Sigmoid colon (tissue), 7 donors: Measurements from ENCODE around the gene SKAP1. TPM values are rescaled to one million over a fixed set of nuclear protein-coding genes. Genes with fewer than 3 reads are reported as not detected.

Experiments used
- DNase-seq: peaks from one replicate; pipeline ENCODE4 v3.0.0-alpha.2; 2019
- H3K27ac ChIP-seq, 4 donors: fragments of 200-600 bp; sonication (generic); one replicate each; pipeline ENCODE4 v1.5.1; 2016 to 2019; ENCODE audit warnings: mild to moderate bottlenecking in 1 of 4
- H3K27me3 ChIP-seq, 3 donors: fragments of 200-600 bp; sonication (generic); one replicate each; pipeline ENCODE4 v1.5.1; 2019; ENCODE audit warnings: mild to moderate bottlenecking in 1 of 3
- H3K36me3 ChIP-seq, 4 donors: fragments of 200-600 bp; sonication (generic); one replicate each; pipeline ENCODE4 v1.5.1; 2016 to 2019
- H3K4me1 ChIP-seq, 4 donors: fragments of 200-600 bp; sonication (generic); one replicate each; pipeline ENCODE4 v1.5.1; 2017 to 2019
- H3K4me3 ChIP-seq, 4 donors: fragments of 200-600 bp; sonication (generic); one replicate each; pipeline ENCODE4 v1.5.1; 2017 to 2019; ENCODE audit warnings: mild to moderate bottlenecking in 2 of 4, moderate library complexity in 1 of 4
- H3K9me3 ChIP-seq, 4 donors: fragments of 200-600 bp in 3 of 4; sonication (generic) in 3 of 4; one replicate each; pipeline versions ENCODE4 v1.5.1 to v1.6.1; 2013 to 2019
- CTCF ChIP-seq, 4 experiments: fragments of 450-650 bp in 3 of 4; fragments of 200-600 bp in 1 of 4; IDR thresholded peaks; one replicate each; pipeline ENCODE4 v1.5.1; 2016 to 2019; ENCODE audit warnings: antibody characterized with exemption in 4 of 4, mild to moderate bottlenecking in 3 of 4, moderate library complexity in 2 of 4
- EP300 ChIP-seq, 4 donors: sonication (generic); formaldehyde crosslinking; IDR thresholded peaks; one replicate each; pipeline ENCODE4 v1.6.1; 2017; ENCODE audit warnings: antibody characterized with exemption in 4 of 4
- POLR2A ChIP-seq, 2 donors: fragments of 450-650 bp; IDR thresholded peaks; one replicate each; pipeline ENCODE4 v1.6.1; 2016; ENCODE audit warnings: antibody characterized with exemption in 2 of 2, mild to moderate bottlenecking in 2 of 2, moderate library complexity in 2 of 2
- POLR2AphosphoS5 ChIP-seq, 4 donors: sonication (generic); formaldehyde crosslinking; IDR thresholded peaks; one replicate each; pipeline ENCODE4 v1.6.1; 2017; ENCODE audit warnings: antibody characterized with exemption in 4 of 4
- WGBS, 2 donors: extraction: QIAGEN DNeasy Blood & Tissue Kit; methylation state at CpG; one replicate each; pipeline ENCODE4 v1.1.7; 2013; 5-methylcytosine and 5-hydroxymethylcytosine counted together
- intact Hi-C: fragments of 100-400 bp; cut with DNase I; formaldehyde crosslinking; loops from one replicate; pipeline ENCODE4 v1.15.1; 2023
- polyA plus RNA-seq, 3 donors: library from polyadenylated mRNA; stranded (reverse); fragments of 200-250 nt; gene quantifications; one replicate each; pipeline ENCODE4 v1.2.3, GENCODE V29; 2013
- small RNA-seq, 3 donors: library from RNA; depleted of rRNA; stranded (forward); fragments of <200 nt; gene quantifications; one replicate each; pipeline ENCODE3, GENCODE V24; 2016
- total RNA-seq, 4 donors: library from RNA; depleted of rRNA; stranded (reverse); fragments of >200 nt; gene quantifications; one replicate each; pipeline ENCODE4 v1.1.0, GENCODE V29; 2016
- donor health status: healthy with polysubstance abuse.
- donor health status: Bipolar disorder and iron deficiency.
- donor health status: healthy.

SKAP1 gene
- total and polyA plus RNA-seq, 7 donors: 0.36 to 10.3 (median 1.4) TPM; not detected in 1

GRCh38 chr17:48093341-48094045 is 336.5 kb downstream of the SKAP1 start:
- no peak for DNase-seq
- H3K27me3 ChIP-seq: no peaks in the 10 kb centered on the region
- H3K27ac ChIP-seq: no peak overlapping the region
- no peak overlapping the region for H3K4me3 ChIP-seq
- H3K36me3 ChIP-seq: peaks cover 0 to 13% (median 1%) of the 10 kb centered on the region in 4 donors
- intact Hi-C loops: no loop called here
- TF ChIP-seq POLR2A (IDR thresholded peaks at IDR 0.05): no peak
- TF ChIP-seq EP300 (IDR thresholded peaks at IDR 0.05): no peak
- TF ChIP-seq CTCF (IDR thresholded peaks at IDR 0.05): no peak
- TF ChIP-seq POLR2AphosphoS5 (IDR thresholded peaks at IDR 0.05): no peak
- 26 to 73% methylated on average over 11 of the region's 11 CpGs for WGBS, 2 donors
- H3K9me3 ChIP-seq: no peaks in the 10 kb centered on the region
- H3K4me1 ChIP-seq: peaks cover 0 to 12% (median 2%) of the 10 kb centered on the region in 4 donors

DNA sequence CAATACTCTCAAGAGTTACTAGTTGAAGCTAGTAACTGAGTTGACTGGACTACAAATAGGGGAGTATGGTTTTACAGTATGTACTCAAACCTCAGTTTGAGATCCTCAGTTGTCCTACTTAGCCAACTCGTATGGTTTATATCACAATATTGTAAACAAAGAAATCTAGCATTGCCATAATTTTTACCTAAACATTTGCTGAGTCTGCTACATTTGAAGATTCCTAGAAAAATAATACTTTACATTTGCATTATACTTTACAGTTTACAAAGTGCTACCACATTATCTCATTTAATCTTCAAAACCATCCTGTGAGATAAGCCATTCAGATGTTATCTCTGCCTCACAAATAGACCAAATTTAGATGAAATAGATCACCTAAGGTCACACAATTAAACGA is 345.1 kb downstream of the SKAP1 start:
- Histone ChIP-seq H3K27me3 (no peaks in the 10 kb centered on the region), H3K4me3 (no peak overlapping the region), H3K36me3 (no peaks in the 10 kb centered on the region), H3K9me3 (no peaks in the 10 kb centered on the region), H3K4me1 (peaks cover 0 to 24% (median 21%) of the 10 kb centered on the region in 4 donors), H3K27ac (peak overlapping the region in 1 of 4 donors; percentile 32)
- WGBS, 2 donors: 42 to 58% methylated on average over 2 of the region's 2 CpGs
- TF ChIP-seq CTCF (IDR thresholded peaks at IDR 0.05) (no peak), EP300 (IDR thresholded peaks at IDR 0.05) (no peak), POLR2A (IDR thresholded peaks at IDR 0.05) (no peak)
- no peak for DNase-seq
- intact Hi-C loops: loop anchor here (5.0 kb wide), 1 partner anchor 37 kb away; no protein-coding TSS in a partner anchor

Small RNA genes within 50 kb of the gene (small RNA-seq; reads per million reads assigned to genes)
- gene MIR1203 (0 to 0.11 (median 0) reads per million in 3 donors), gene RF00012 (0 reads per million in 3 donors), gene RF00019 (0 reads per million in 3 donors), gene RNU6-1152P (0 reads per million in 3 donors), gene RNU6-1201P (0 reads per million in 3 donors)

Other genes starting within 250 kb of the SKAP1 start
- gene HOXB1, start 100.8 kb upstream of the SKAP1 start, total RNA-seq: under 1 TPM in 1 of 4 donors, not detected in 3; 0.27 TPM
- gene HOXB1, start 100.8 kb upstream of the SKAP1 start, polyA plus RNA-seq: under 1 TPM in 2 of 3 donors, not detected in 1; 0.60 to 0.92 TPM
- gene HOXB2, start 114.9 kb upstream of the SKAP1 start, total RNA-seq: 10 to 100 TPM; 44.9 to 86.1 (median 63.6) TPM
- gene HOXB2, start 114.9 kb upstream of the SKAP1 start, polyA plus RNA-seq: 1 to 10 TPM; 1.6 to 7.8 (median 3.0) TPM
- gene HOXB4, start 148.1 kb upstream of the SKAP1 start, total RNA-seq: 1 to 10 TPM; 4.6 to 8.3 (median 5.4) TPM
- 1 to 10 TPM in 2 of 3 donors, under 1 TPM in 1; 0.23 to 2.7 (median 1.2) TPM for gene HOXB4, start 148.1 kb upstream of the SKAP1 start, polyA plus RNA-seq
- gene HOXB3, start 160.0 kb upstream of the SKAP1 start, total RNA-seq: 10 to 100 TPM; 25.3 to 64.3 (median 30.1) TPM
- 10 to 100 TPM in 2 of 3 donors, 1 to 10 TPM in 1; 6.2 to 16.7 (median 10.2) TPM for gene HOXB3, start 160.0 kb upstream of the SKAP1 start, polyA plus RNA-seq
- 1 to 10 TPM; 1.5 to 2.5 (median 2.1) TPM for gene HOXB5, start 163.6 kb upstream of the SKAP1 start, total RNA-seq
- 10 to 100 TPM in 1 of 3 donors, 1 to 10 TPM in 2; 3.2 to 13.9 (median 4.2) TPM for gene HOXB5, start 163.6 kb upstream of the SKAP1 start, polyA plus RNA-seq
- gene HOXB6, start 174.8 kb upstream of the SKAP1 start, total RNA-seq: 10 to 100 TPM in 3 of 4 donors, 1 to 10 TPM in 1; 6.7 to 10.5 (median 10.3) TPM
- 10 to 100 TPM in 2 of 3 donors, 1 to 10 TPM in 1; 6.0 to 28.5 (median 10.2) TPM for gene HOXB6, start 174.8 kb upstream of the SKAP1 start, polyA plus RNA-seq
- gene HOXB7, start 180.8 kb upstream of the SKAP1 start, total RNA-seq: 1 to 10 TPM; 1.1 to 6.6 (median 3.4) TPM
- 10 to 100 TPM; 21.3 to 67.3 (median 43.0) TPM for gene HOXB7, start 180.8 kb upstream of the SKAP1 start, polyA plus RNA-seq
- under 1 TPM in 1 of 4 donors, not detected in 3; 0.68 TPM for gene HOXB8, start 185.1 kb upstream of the SKAP1 start, total RNA-seq
- 1 to 10 TPM; 2.1 to 3.4 (median 2.4) TPM for gene HOXB8, start 185.1 kb upstream of the SKAP1 start, polyA plus RNA-seq
- gene HOXB9, start 196.1 kb upstream of the SKAP1 start, total RNA-seq: under 1 TPM in 1 of 4 donors, not detected in 3; 0.28 TPM
- 10 to 100 TPM; 16.2 to 52.1 (median 19.9) TPM for gene HOXB9, start 196.1 kb upstream of the SKAP1 start, polyA plus RNA-seq